ENCODE measurements around the gene HOXD3.

HOXD3 gene

GRCh38 chr2:176177580-176178037, 20.5 kb downstream of the HOXD3 start:
- no peak for DNase-seq (ENCODE audit: low spot score)

GRCh38 chr2:176178038-176178756, 21.1 kb downstream of the HOXD3 start:
- peak; percentile 67 for DNase-seq (ENCODE audit: low spot score)

GRCh38 chr2:176178757-176179295, 21.7 kb downstream of the HOXD3 start:
- DNase-seq (ENCODE audit: low spot score) = no peak

- DNase-seq (ENCODE audit: low spot score) = no peak
Measured at GRCh38 chr2:176181551-176181950, 24.4 kb downstream of the HOXD3 start.

- no peak for DNase-seq (ENCODE audit: low spot score)
Measured at GRCh38 chr2:176182671-176183070, 25.6 kb downstream of the HOXD3 start.

GRCh38 chr2:176184749-176185148, 27.6 kb downstream of the HOXD3 start:
- DNase-seq (ENCODE audit: low spot score) = no peak

- no peak for DNase-seq (ENCODE audit: low spot score)
Measured at GRCh38 chr2:176186024-176186423, 28.9 kb downstream of the HOXD3 start.

- DNase-seq (ENCODE audit: low spot score) = peak; percentile 53
Measured at GRCh38 chr2:176187200-176187898, 30.2 kb downstream of the HOXD3 start.

- DNase-seq (ENCODE audit: low spot score) = peak; percentile 97
Measured at GRCh38 chr2:176187899-176188773, 31.0 kb downstream of the HOXD3 start, which contains the start of gene HOXD1. TSS of gene HOXD1 (plus strand) at chr2:176188668. CDS start at chr2:176188802, 134 bp downstream.

GRCh38 chr2:176188774-176189680, 31.9 kb downstream of the HOXD3 start:
- DNase-seq (ENCODE audit: low spot score) = peak; percentile 42

GRCh38 chr2:176189681-176190641, 32.9 kb downstream of the HOXD3 start:
- no peak for DNase-seq (ENCODE audit: low spot score)

GRCh38 chr2:176192351-176192750, 35.2 kb downstream of the HOXD3 start:
- no peak for DNase-seq (ENCODE audit: low spot score)

- no peak for DNase-seq (ENCODE audit: low spot score)
Measured at GRCh38 chr2:176193048-176193447, 35.9 kb downstream of the HOXD3 start.

- DNase-seq (ENCODE audit: low spot score) = no peak
Measured at GRCh38 chr2:176199902-176200301, 42.8 kb downstream of the HOXD3 start.

- no peak for DNase-seq (ENCODE audit: low spot score)
Measured at GRCh38 chr2:176200971-176201370, 43.9 kb downstream of the HOXD3 start.

GRCh38 chr2:176202491-176202890, 45.4 kb downstream of the HOXD3 start:
- no peak for DNase-seq (ENCODE audit: low spot score)

GRCh38 chr2:176205126-176205525, 48.0 kb downstream of the HOXD3 start:
- no peak for DNase-seq (ENCODE audit: low spot score)

- peak; percentile 17 for DNase-seq (ENCODE audit: low spot score)
Measured at GRCh38 chr2:176206136-176206535, 49.0 kb downstream of the HOXD3 start.

GRCh38 chr2:176206682-176207081, 49.6 kb downstream of the HOXD3 start:
- peak; percentile 61 for DNase-seq (ENCODE audit: low spot score)

GRCh38 chr2:176211110-176211509, 54.0 kb downstream of the HOXD3 start:
- DNase-seq (ENCODE audit: low spot score) = no peak
